Muscle layer of colon (tissue), 2 donors: Measurements from ENCODE around the gene GNG13.

Experiments used
- H3K27ac ChIP-seq: one replicate; pipeline ENCODE4 v1.7.0; 2013; ENCODE audit warnings: low read depth, mild to moderate bottlenecking, low read length, moderate library complexity
- H3K27me3 ChIP-seq, 2 donors: one replicate each; pipeline ENCODE4 v1.7.0; 2013; ENCODE audit warnings: low read length in 2 of 2, mild to moderate bottlenecking in 2 of 2; ENCODE audit not compliant: insufficient read depth in 2 of 2, control insufficient read depth in 1 of 2
- H3K36me3 ChIP-seq: one replicate; pipeline ENCODE4 v1.7.0; 2013; ENCODE audit warnings: mild to moderate bottlenecking, low read length; ENCODE audit not compliant: insufficient read depth
- H3K4me1 ChIP-seq: one replicate; pipeline ENCODE4 v1.7.0; 2013; ENCODE audit warnings: mild to moderate bottlenecking, low read length; ENCODE audit not compliant: insufficient read depth
- H3K4me3 ChIP-seq, 2 donors: one replicate each; pipeline ENCODE4 v1.7.0; 2013; ENCODE audit warnings: low read length in 2 of 2, low read depth in 1 of 2, mild to moderate bottlenecking in 1 of 2, moderate library complexity in 1 of 2
- H3K9ac ChIP-seq: one replicate; pipeline ENCODE4 v1.7.0; 2013; ENCODE audit warnings: low read length
- H3K9me3 ChIP-seq: one replicate; pipeline ENCODE4 v1.7.0; 2013; ENCODE audit warnings: mild to moderate bottlenecking, low read length
- donor health status: abdominal sarcoma.
- donor health status: Adenocarcinoma of cecum.

GNG13 gene

DNA sequence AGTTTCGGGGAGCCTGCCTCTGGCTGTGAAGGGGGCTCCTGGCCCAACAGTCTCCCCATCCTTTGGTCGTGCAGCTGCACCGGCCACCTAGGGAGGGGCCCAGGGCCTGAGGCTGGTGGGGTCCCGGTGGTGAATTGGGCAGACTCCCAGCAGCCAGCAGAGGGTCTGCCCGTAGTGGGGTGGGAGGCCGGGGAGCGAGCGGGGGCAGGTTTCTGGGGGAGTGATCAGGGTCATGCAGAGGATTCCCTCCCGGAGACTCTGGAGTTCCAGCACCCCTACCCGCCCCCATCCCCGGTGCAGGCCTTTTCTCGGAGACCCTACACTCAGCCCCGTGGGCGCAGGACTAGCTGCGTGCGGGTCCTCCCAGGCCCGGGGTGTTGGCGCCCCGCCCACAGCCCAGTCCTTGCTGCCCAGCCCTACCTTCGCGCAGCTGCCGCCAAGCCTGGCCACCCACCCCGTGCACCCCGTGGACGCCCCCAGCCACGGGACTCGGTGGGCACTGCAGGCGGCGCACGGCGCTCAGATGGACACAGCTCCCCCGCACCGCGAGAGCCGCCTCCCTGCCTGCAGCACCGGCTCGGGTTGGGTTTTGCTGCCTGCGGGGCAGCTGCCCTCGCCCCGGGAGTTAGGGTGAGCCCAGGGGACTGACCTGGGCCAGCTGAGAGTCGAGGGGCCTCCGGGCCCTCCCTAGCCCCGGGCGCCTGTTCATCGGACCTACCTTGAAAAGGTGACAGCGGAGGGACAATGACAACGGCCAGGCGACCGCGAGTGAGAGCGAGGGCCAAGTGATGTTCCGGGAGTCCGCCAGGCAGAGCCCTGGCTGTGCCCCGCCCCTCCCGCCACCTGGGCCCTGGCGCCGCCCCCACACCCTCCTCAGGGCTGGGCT is at the start of gene GNG13:
Gene GNG13 (minus strand): TSS at position 787 of the 886 bp plus-strand sequence. CDS start 1,657 bp downstream, outside the sequence.
- Histone ChIP-seq H3K36me3 (no peaks in the 10 kb centered on the region), H3K27me3 (peaks cover 7 to 59% of the 10 kb centered on the region in 2 donors), H3K4me3 (no peak within 1 kb of the TSS), H3K9ac (no peak within 1 kb of the TSS), H3K27ac (no peak within 1 kb of the TSS), H3K9me3 (no peaks in the 10 kb centered on the region), H3K4me1 (no peaks in the 10 kb centered on the region)

GRCh38 chr16:848510-849253 is 48.1 kb upstream of the GNG13 start:
- Histone ChIP-seq H3K27me3 (no peaks in the 10 kb centered on the region), H3K36me3 (no peaks in the 10 kb centered on the region), H3K9me3 (no peaks in the 10 kb centered on the region), H3K27ac (no peak overlapping the region), H3K9ac (no peak overlapping the region), H3K4me3 (no peak overlapping the region), H3K4me1 (no peaks in the 10 kb centered on the region)

- H3K4me1 ChIP-seq, result no peaks in the 10 kb centered on the region
- no peaks in the 10 kb centered on the region for H3K36me3 ChIP-seq
- no peak overlapping the region for H3K9ac ChIP-seq
- H3K9me3 ChIP-seq, result no peaks in the 10 kb centered on the region
- H3K27me3 ChIP-seq, result no peaks in the 10 kb centered on the region
- no peak overlapping the region for H3K27ac ChIP-seq
- no peak overlapping the region for H3K4me3 ChIP-seq
Measured at GRCh38 chr16:847681-848445, 47.3 kb upstream of the GNG13 start.

DNA sequence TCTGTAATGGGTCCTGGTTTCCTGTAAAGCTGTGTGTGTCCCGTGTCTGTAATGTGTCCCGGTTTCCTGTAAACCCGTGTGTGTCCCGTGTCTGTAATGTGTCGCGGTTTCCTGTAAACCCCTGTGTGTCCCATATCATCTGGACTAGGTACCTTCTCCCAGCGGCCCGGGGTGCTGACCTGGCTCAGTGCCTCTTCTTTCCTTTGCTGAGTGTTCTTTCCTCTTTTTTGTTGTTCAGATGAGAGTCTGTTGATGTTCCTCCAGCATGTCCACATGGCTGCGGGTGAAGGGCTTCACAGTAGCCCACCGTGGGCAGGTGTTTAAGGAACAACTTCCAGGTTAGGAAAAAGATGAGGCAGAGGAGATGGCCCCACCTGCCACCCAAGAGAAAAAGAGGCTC is 46.6 kb upstream of the GNG13 start:
- no peaks in the 10 kb centered on the region for H3K4me1 ChIP-seq
- no peaks in the 10 kb centered on the region for H3K9me3 ChIP-seq
- H3K36me3 ChIP-seq, result no peaks in the 10 kb centered on the region
- H3K27ac ChIP-seq, result no peak overlapping the region
- no peak overlapping the region for H3K4me3 ChIP-seq
- H3K9ac ChIP-seq, result no peak overlapping the region
- peaks cover 0 to 4% of the 10 kb centered on the region in 2 donors for H3K27me3 ChIP-seq

DNA sequence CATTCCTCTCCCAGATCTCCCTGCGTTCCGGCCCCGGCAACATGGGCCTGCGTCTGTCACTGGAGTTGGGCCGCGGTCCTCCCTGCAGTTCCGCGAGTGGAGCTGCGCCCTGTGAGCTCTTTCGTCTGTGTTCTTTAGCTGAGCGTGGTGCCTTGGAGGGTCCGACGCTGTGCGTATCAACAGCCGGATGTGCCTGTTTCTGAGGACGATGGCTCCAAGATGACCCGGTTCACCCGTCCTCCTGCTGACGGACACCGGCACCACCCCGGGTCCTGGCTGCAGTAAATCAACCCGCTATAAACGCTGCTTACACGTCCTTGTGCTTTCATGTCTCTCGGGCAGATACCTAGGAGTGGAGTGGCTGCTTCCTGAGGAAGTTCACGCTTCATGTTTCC is 44.8 kb upstream of the GNG13 start:
- no peak overlapping the region for H3K27ac ChIP-seq
- no peak overlapping the region for H3K9ac ChIP-seq
- peaks cover 0 to 10% of the 10 kb centered on the region in 2 donors for H3K27me3 ChIP-seq
- no peak overlapping the region for H3K4me3 ChIP-seq
- no peaks in the 10 kb centered on the region for H3K36me3 ChIP-seq
- H3K9me3 ChIP-seq, result no peaks in the 10 kb centered on the region
- H3K4me1 ChIP-seq, result no peaks in the 10 kb centered on the region

- Histone ChIP-seq H3K36me3 (no peaks in the 10 kb centered on the region), H3K9me3 (no peaks in the 10 kb centered on the region), H3K27me3 (peaks cover 0 to 15% of the 10 kb centered on the region in 2 donors), H3K27ac (no peak overlapping the region), H3K4me3 (no peak overlapping the region), H3K4me1 (no peaks in the 10 kb centered on the region), H3K9ac (no peak overlapping the region)
Measured at GRCh38 chr16:844638-845350, 44.3 kb upstream of the GNG13 start.

GRCh38 chr16:843771-844170 is 43.2 kb upstream of the GNG13 start:
- H3K27ac ChIP-seq, result no peak overlapping the region
- no peaks in the 10 kb centered on the region for H3K36me3 ChIP-seq
- H3K9me3 ChIP-seq, result no peaks in the 10 kb centered on the region
- no peak overlapping the region for H3K9ac ChIP-seq
- H3K4me1 ChIP-seq, result no peaks in the 10 kb centered on the region
- H3K27me3 ChIP-seq, result peaks cover 0 to 21% of the 10 kb centered on the region in 2 donors
- no peak overlapping the region for H3K4me3 ChIP-seq

DNA sequence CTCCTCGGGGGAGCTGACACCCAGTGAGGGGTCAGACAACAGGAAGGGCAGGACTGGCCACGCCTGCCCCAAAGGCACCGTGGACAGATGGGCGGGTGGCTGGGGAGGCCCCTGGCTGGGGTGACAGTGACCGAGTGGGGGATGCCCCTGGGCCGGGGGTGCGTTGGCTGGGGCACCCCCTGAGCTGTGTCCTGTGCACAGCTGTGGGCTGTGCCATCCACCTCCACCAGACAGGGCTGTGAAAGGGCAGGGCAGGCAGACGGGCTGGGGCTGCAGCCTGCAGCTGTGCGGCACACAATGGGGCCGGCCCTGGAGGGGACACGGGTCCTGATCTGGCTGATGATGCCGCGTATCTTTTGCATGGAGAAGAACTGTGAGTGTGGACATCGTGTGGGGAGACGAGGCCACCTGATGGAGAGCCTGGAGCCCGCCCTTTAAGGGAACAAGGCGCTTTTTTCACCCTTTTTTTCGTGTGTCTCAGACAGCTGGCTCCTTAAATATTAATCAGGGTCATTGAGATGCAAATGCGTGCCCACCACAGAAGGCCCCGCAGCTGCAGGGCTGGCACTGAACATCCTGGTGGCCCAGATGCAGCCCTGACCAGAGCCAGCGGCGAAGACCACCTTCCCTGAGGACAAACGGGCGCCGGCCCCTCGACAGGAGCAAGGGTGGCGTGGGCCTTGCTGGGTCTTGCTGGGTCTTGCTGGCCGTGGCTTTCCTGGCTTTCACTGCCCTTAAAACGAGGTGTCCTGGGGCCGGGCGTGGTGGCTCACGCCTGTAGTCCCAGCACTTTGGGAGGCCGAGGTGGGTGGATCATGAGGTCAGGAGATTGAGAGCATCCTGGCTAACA is 42.4 kb upstream of the GNG13 start:
- H3K27me3 ChIP-seq, result peaks cover 0 to 21% of the 10 kb centered on the region in 2 donors
- H3K27ac ChIP-seq, result no peak overlapping the region
- H3K36me3 ChIP-seq, result no peaks in the 10 kb centered on the region
- no peaks in the 10 kb centered on the region for H3K9me3 ChIP-seq
- H3K4me1 ChIP-seq, result no peaks in the 10 kb centered on the region
- no peak overlapping the region for H3K4me3 ChIP-seq
- H3K9ac ChIP-seq, result no peak overlapping the region

GRCh38 chr16:842061-842476 is 41.5 kb upstream of the GNG13 start:
- no peak overlapping the region for H3K27ac ChIP-seq

DNA sequence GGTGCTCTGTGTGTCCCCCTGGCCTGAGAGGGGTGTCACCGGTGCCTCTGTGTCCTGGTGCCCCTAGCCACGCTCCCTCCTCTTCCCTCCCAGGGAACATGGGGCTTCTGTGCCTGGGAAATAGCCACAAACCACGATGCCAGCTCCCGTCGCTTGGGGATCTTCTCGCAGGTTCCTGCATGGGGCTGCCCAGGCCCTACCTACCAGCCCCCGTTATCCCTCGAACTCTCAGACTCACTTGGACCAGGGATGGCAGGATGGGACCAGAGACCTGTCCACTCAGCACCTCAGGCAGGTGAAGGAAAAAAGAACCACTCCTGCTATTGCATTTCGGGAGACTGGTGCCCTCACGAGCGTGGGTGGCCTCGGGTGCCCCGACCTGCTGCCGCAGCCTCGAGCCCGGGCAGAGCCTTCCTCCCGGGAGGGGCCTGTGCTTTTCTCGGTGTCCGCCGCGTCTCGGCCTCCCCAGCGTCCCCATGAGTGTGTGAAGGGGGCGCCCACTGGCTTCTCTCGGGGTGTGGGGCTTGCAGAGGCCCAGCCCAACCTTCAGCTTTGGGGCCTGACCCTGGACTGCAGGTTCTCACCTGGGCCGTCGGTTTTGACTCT is 41.0 kb upstream of the GNG13 start:
- Histone ChIP-seq H3K27me3 (peaks cover 0 to 21% of the 10 kb centered on the region in 2 donors), H3K36me3 (no peaks in the 10 kb centered on the region), H3K9ac (no peak overlapping the region), H3K4me3 (no peak overlapping the region), H3K9me3 (no peaks in the 10 kb centered on the region), H3K4me1 (no peaks in the 10 kb centered on the region), H3K27ac (no peak overlapping the region)

More at GRCh38 chr16:842061-842476, 41.5 kb upstream of the GNG13 start:
- Histone ChIP-seq H3K36me3 (no peaks in the 10 kb centered on the region), H3K4me1 (no peaks in the 10 kb centered on the region), H3K27me3 (peaks cover 0 to 21% of the 10 kb centered on the region in 2 donors), H3K4me3 (no peak overlapping the region), H3K9ac (no peak overlapping the region), H3K9me3 (no peaks in the 10 kb centered on the region)
